WTC11 (cell line): ENCODE results near the gene COL21A1. TPM values are rescaled to one million over a fixed set of nuclear protein-coding genes. Genes with fewer than 3 reads are reported as not detected.

Experiments used
- ATAC-seq: fragments of 200-7000 bp; cut with Tn5 transposase; 2 replicates; pipeline ENCODE4 v1.10.0; 2021; ENCODE audit warnings: mild to moderate bottlenecking, moderate library complexity
- CTCF ChIA-PET: fragments of 300-600 bp; sonication (Branson Sonifier 250); formaldehyde crosslinking; loops from one replicate; lab custom pipeline; 2021; ENCODE audit warnings: antibody characterized with exemption; lab: Charles Lee
- POLR2A ChIA-PET: fragments of 350-600 bp; sonication (Branson Sonifier 250); formaldehyde crosslinking; loops from one replicate; lab custom pipeline; 2021; ENCODE audit warnings: antibody characterized with exemption; lab: Charles Lee
- DNase-seq: peaks from one replicate; pipeline ENCODE4 v3.0.0; 2021; ENCODE audit warnings: low spot score
- H3K27ac Mint-ChIP-seq: 2 replicates; pipeline ENCODE4 v1.8.0; 2021; ENCODE audit warnings: mixed read lengths
- H3K27me3 Mint-ChIP-seq: 2 replicates; pipeline ENCODE4 v1.8.0; 2021; ENCODE audit warnings: low read depth, mild to moderate bottlenecking, moderate library complexity, mixed read lengths
- H3K36me3 Mint-ChIP-seq: 2 replicates; pipeline ENCODE4 v1.8.0; 2021; ENCODE audit warnings: mixed read lengths
- H3K4me1 Mint-ChIP-seq: 2 replicates; pipeline ENCODE4 v1.8.0; 2022; ENCODE audit warnings: mixed read lengths
- H3K4me3 Mint-ChIP-seq: 2 replicates; pipeline ENCODE4 v1.8.0; 2021; ENCODE audit warnings: mild to moderate bottlenecking, moderate library complexity, mixed read lengths
- H3K9me3 Mint-ChIP-seq: 2 replicates; pipeline ENCODE4 v1.8.0; 2021; ENCODE audit warnings: mixed read lengths
- ATF1 ChIP-seq: sonication (generic); formaldehyde crosslinking; IDR thresholded peaks from 2 replicates; pipeline ENCODE4 v1.8.1; 2023; ENCODE audit warnings: mild to moderate bottlenecking, moderate library complexity, missing genetic modification reagents
- EMX1 ChIP-seq: fragments of 250-450 bp; sonication (Bioruptor Pico); IDR thresholded peaks from 2 replicates; pipeline ENCODE4 v1.8.0; 2021; ENCODE audit warnings: mild to moderate bottlenecking
- FOXP1 ChIP-seq: sonication (generic); formaldehyde crosslinking; IDR thresholded peaks from 2 replicates; pipeline ENCODE4 v1.8.0; 2022; ENCODE audit warnings: missing genetic modification reagents, mild to moderate bottlenecking, moderate library complexity, borderline replicate concordance
- GABPB1 ChIP-seq: sonication (generic); formaldehyde crosslinking; IDR thresholded peaks from 2 replicates; pipeline ENCODE4 v1.8.1; 2023; ENCODE audit warnings: mild to moderate bottlenecking, missing genetic modification reagents
- GTF2I ChIP-seq: fragments of 250-450 bp; sonication (Bioruptor Pico); conservative IDR thresholded peaks from 2 replicates; pipeline ENCODE4 v1.4.0; 2021; ENCODE audit warnings: mild to moderate bottlenecking
- KAT7 ChIP-seq: sonication (generic); formaldehyde crosslinking; IDR thresholded peaks from 2 replicates; pipeline ENCODE4 v1.8.1; 2023; ENCODE audit warnings: missing genetic modification reagents, mild to moderate bottlenecking, borderline replicate concordance
- RORB ChIP-seq: fragments of 250-450 bp; sonication (Bioruptor Pico); IDR thresholded peaks from 2 replicates; pipeline ENCODE4 v1.9.0; 2021; ENCODE audit warnings: mild to moderate bottlenecking
- TEAD4 ChIP-seq: sonication (generic); formaldehyde crosslinking; IDR thresholded peaks from 2 replicates; pipeline ENCODE4 v1.8.0; 2022; ENCODE audit warnings: mild to moderate bottlenecking, missing genetic modification reagents
- ZNF219 ChIP-seq: sonication (generic); formaldehyde crosslinking; IDR thresholded peaks from 2 replicates; pipeline ENCODE4 v1.8.0; 2023; ENCODE audit warnings: missing genetic modification reagents, mild to moderate bottlenecking, borderline replicate concordance
- ZNF232 ChIP-seq: sonication (generic); formaldehyde crosslinking; IDR thresholded peaks from 2 replicates; pipeline ENCODE4 v1.8.0; 2022; ENCODE audit warnings: mild to moderate bottlenecking, missing genetic modification reagents
- total RNA-seq: library from RNA; stranded (reverse); gene quantifications from 3 replicates; pipeline ENCODE4 v1.2.3, GENCODE V29; 2021
- TF ChIP-seq, protein P1 (sequence below): sonication (generic); formaldehyde crosslinking; IDR thresholded peaks from 2 replicates; pipeline ENCODE4 v1.8.1; 2022; ENCODE audit warnings: missing genetic modification reagents, borderline replicate concordance
- TF ChIP-seq, protein P2 (sequence below): fragments of 250-450 bp; sonication (Bioruptor Pico); IDR thresholded peaks from 2 replicates; pipeline ENCODE4 v1.9.0; 2021; ENCODE audit warnings: mild to moderate bottlenecking
- TF ChIP-seq, protein P3 (sequence below): fragments of 250-450 bp; sonication (Bioruptor Pico); conservative IDR thresholded peaks from 2 replicates; pipeline ENCODE4 v1.9.0; 2021; ENCODE audit warnings: mild to moderate bottlenecking
- TF ChIP-seq, protein P4 (sequence below): sonication (generic); formaldehyde crosslinking; IDR thresholded peaks from 2 replicates; pipeline ENCODE4 v1.8.0; 2023; ENCODE audit warnings: missing genetic modification reagents, mild to moderate bottlenecking, borderline replicate concordance
- TF ChIP-seq, protein P5 (sequence below): sonication (generic); formaldehyde crosslinking; conservative IDR thresholded peaks from 2 replicates; pipeline ENCODE4 v1.8.1; 2022; ENCODE audit warnings: mild to moderate bottlenecking, missing genetic modification reagents
- TF ChIP-seq, protein P6 (sequence below): fragments of 250-450 bp; sonication (Bioruptor Pico); IDR thresholded peaks from 2 replicates; pipeline ENCODE4 v1.9.0; 2021; ENCODE audit warnings: mild to moderate bottlenecking, borderline replicate concordance
- TF ChIP-seq, protein P7 (sequence below): sonication (generic); formaldehyde crosslinking; IDR thresholded peaks from 2 replicates; pipeline ENCODE4 v1.8.1; 2022; ENCODE audit warnings: mild to moderate bottlenecking, missing genetic modification reagents, moderate library complexity, borderline replicate concordance
- TF ChIP-seq, protein P8 (sequence below): sonication (generic); formaldehyde crosslinking; IDR thresholded peaks from 2 replicates; pipeline ENCODE4 v1.8.1; 2023; ENCODE audit warnings: mild to moderate bottlenecking, moderate library complexity, missing genetic modification reagents

Gene COL21A1
- total RNA-seq, 1 experiment from 2014 or later: 4.4 TPM

DNA sequence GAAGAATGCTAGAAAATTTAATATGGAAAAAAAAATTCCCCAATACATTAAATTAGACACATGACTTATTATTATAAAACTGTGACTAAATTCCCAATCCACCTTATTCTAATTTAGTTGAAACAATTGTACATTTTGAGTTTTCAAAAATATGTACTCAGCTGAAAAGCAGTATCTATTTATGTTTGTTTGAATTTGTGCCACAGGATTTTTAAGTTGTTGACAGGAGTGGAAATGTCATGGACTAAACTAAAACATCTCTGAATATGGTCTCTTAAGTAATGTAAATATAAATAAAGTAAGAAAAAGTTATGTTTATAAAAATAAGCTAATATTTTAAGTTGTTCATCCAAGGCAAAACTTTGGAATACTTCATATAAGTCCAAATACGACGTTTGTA is 86.9 kb downstream of the COL21A1 start (continued):
- TF ChIP-seq ZNF219 (no peak), EMX1 (no peak), FOXP1 (no peak), KAT7 (CRISPR knock-in tag) (no peak), TEAD4 (CRISPR knock-in tag) (no peak)
- TF ChIP-seq, protein P1, sequence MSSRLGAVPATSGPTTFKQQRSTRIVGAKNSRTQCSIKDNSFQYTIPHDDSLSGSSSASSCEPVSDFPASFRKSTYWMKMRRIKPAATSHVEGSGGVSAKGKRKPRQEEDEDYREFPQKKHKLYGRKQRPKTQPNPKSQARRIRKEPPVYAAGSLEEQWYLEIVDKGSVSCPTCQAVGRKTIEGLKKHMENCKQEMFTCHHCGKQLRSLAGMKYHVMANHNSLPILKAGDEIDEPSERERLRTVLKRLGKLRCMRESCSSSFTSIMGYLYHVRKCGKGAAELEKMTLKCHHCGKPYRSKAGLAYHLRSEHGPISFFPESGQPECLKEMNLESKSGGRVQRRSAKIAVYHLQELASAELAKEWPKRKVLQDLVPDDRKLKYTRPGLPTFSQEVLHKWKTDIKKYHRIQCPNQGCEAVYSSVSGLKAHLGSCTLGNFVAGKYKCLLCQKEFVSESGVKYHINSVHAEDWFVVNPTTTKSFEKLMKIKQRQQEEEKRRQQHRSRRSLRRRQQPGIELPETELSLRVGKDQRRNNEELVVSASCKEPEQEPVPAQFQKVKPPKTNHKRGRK (CRISPR knock-in tag): no peak
- TF ChIP-seq, protein P2, sequence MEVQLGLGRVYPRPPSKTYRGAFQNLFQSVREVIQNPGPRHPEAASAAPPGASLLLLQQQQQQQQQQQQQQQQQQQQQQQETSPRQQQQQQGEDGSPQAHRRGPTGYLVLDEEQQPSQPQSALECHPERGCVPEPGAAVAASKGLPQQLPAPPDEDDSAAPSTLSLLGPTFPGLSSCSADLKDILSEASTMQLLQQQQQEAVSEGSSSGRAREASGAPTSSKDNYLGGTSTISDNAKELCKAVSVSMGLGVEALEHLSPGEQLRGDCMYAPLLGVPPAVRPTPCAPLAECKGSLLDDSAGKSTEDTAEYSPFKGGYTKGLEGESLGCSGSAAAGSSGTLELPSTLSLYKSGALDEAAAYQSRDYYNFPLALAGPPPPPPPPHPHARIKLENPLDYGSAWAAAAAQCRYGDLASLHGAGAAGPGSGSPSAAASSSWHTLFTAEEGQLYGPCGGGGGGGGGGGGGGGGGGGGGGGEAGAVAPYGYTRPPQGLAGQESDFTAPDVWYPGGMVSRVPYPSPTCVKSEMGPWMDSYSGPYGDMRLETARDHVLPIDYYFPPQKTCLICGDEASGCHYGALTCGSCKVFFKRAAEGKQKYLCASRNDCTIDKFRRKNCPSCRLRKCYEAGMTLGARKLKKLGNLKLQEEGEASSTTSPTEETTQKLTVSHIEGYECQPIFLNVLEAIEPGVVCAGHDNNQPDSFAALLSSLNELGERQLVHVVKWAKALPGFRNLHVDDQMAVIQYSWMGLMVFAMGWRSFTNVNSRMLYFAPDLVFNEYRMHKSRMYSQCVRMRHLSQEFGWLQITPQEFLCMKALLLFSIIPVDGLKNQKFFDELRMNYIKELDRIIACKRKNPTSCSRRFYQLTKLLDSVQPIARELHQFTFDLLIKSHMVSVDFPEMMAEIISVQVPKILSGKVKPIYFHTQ (CRISPR knock-in tag): no peak
- TF ChIP-seq, protein P3, sequence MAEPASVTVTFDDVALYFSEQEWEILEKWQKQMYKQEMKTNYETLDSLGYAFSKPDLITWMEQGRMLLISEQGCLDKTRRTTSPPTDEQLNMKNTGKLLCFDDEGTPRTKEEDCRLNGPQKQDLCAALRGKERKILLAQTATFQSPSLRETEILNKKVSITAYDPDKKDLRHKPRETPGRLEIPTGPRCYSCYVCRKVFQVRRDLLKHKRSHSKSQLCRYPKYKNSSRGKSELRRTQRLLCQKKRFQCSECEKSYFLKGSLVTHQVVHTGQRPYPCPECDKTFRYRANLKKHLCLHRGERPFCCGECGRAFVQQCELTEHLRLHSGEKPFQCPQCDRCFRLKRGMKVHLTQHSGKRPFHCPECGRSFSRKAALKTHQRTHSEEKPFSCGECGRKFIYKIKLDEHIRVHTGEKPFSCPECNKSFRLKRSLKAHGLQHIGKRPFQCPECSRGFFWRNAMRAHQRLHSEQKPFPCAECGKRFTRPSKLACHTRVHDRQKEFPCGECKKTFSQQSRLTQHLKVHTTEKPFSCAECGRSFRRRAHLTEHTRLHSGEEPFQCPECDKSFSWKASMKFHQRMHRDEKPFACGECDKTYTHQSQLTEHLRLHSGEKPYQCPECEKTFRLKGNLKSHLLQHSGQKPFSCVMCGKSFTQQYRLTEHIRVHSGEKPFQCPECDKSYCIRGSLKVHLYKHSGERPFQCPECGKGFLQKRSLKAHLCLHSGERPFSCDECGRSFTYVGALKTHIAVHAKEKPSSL (CRISPR knock-in tag): no peak
- TF ChIP-seq, protein P4, sequence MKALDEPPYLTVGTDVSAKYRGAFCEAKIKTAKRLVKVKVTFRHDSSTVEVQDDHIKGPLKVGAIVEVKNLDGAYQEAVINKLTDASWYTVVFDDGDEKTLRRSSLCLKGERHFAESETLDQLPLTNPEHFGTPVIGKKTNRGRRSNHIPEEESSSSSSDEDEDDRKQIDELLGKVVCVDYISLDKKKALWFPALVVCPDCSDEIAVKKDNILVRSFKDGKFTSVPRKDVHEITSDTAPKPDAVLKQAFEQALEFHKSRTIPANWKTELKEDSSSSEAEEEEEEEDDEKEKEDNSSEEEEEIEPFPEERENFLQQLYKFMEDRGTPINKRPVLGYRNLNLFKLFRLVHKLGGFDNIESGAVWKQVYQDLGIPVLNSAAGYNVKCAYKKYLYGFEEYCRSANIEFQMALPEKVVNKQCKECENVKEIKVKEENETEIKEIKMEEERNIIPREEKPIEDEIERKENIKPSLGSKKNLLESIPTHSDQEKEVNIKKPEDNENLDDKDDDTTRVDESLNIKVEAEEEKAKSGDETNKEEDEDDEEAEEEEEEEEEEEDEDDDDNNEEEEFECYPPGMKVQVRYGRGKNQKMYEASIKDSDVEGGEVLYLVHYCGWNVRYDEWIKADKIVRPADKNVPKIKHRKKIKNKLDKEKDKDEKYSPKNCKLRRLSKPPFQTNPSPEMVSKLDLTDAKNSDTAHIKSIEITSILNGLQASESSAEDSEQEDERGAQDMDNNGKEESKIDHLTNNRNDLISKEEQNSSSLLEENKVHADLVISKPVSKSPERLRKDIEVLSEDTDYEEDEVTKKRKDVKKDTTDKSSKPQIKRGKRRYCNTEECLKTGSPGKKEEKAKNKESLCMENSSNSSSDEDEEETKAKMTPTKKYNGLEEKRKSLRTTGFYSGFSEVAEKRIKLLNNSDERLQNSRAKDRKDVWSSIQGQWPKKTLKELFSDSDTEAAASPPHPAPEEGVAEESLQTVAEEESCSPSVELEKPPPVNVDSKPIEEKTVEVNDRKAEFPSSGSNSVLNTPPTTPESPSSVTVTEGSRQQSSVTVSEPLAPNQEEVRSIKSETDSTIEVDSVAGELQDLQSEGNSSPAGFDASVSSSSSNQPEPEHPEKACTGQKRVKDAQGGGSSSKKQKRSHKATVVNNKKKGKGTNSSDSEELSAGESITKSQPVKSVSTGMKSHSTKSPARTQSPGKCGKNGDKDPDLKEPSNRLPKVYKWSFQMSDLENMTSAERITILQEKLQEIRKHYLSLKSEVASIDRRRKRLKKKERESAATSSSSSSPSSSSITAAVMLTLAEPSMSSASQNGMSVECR (CRISPR knock-in tag): no peak

DNA sequence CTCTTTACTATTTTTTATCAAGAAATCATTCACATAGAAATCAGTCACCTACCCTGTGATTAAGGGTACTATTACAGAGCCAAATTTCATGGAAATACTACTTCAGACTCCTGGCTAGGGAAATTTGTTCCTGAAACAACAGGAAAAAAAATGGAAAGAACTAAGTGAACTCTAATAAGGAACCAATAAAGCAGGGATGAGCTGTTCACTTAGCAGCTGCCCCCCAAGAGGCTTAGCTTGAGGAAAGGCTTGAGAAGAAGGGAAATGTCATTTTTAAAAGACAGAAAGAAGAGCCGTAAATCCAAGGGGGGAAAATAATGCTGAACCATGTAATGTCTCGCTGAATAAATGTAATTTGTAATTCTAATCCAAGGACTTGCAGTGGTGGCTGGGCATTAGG is 88.8 kb downstream of the COL21A1 start:
- DNase-seq (no peak), ATAC-seq (no peak)
- Mint-ChIP-seq H3K36me3 (peaks cover 18% of the 10 kb centered on the region), H3K27me3 (no peaks in the 10 kb centered on the region), H3K4me1 (peaks cover 16% of the 10 kb centered on the region), H3K27ac (no peak overlapping the region), H3K9me3 (peaks cover 19% of the 10 kb centered on the region), H3K4me3 (no peak overlapping the region)
- CTCF ChIA-PET: no interaction called here
- POLR2A ChIA-PET: no interaction called here
- TF ChIP-seq, protein P5, sequence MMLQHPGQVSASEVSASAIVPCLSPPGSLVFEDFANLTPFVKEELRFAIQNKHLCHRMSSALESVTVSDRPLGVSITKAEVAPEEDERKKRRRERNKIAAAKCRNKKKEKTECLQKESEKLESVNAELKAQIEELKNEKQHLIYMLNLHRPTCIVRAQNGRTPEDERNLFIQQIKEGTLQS (CRISPR knock-in tag): no peak
- TF ChIP-seq GTF2I (CRISPR knock-in tag) (no peak), RORB (CRISPR knock-in tag) (no peak), ZNF232 (CRISPR knock-in tag) (no peak), ATF1 (no peak), GABPB1 (no peak)
- TF ChIP-seq, protein P6, sequence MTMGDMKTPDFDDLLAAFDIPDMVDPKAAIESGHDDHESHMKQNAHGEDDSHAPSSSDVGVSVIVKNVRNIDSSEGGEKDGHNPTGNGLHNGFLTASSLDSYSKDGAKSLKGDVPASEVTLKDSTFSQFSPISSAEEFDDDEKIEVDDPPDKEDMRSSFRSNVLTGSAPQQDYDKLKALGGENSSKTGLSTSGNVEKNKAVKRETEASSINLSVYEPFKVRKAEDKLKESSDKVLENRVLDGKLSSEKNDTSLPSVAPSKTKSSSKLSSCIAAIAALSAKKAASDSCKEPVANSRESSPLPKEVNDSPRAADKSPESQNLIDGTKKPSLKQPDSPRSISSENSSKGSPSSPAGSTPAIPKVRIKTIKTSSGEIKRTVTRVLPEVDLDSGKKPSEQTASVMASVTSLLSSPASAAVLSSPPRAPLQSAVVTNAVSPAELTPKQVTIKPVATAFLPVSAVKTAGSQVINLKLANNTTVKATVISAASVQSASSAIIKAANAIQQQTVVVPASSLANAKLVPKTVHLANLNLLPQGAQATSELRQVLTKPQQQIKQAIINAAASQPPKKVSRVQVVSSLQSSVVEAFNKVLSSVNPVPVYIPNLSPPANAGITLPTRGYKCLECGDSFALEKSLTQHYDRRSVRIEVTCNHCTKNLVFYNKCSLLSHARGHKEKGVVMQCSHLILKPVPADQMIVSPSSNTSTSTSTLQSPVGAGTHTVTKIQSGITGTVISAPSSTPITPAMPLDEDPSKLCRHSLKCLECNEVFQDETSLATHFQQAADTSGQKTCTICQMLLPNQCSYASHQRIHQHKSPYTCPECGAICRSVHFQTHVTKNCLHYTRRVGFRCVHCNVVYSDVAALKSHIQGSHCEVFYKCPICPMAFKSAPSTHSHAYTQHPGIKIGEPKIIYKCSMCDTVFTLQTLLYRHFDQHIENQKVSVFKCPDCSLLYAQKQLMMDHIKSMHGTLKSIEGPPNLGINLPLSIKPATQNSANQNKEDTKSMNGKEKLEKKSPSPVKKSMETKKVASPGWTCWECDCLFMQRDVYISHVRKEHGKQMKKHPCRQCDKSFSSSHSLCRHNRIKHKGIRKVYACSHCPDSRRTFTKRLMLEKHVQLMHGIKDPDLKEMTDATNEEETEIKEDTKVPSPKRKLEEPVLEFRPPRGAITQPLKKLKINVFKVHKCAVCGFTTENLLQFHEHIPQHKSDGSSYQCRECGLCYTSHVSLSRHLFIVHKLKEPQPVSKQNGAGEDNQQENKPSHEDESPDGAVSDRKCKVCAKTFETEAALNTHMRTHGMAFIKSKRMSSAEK (CRISPR knock-in tag): no peak
- TF ChIP-seq, protein P7, sequence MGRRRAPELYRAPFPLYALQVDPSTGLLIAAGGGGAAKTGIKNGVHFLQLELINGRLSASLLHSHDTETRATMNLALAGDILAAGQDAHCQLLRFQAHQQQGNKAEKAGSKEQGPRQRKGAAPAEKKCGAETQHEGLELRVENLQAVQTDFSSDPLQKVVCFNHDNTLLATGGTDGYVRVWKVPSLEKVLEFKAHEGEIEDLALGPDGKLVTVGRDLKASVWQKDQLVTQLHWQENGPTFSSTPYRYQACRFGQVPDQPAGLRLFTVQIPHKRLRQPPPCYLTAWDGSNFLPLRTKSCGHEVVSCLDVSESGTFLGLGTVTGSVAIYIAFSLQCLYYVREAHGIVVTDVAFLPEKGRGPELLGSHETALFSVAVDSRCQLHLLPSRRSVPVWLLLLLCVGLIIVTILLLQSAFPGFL (CRISPR knock-in tag): no peak
- TF ChIP-seq, protein P8, sequence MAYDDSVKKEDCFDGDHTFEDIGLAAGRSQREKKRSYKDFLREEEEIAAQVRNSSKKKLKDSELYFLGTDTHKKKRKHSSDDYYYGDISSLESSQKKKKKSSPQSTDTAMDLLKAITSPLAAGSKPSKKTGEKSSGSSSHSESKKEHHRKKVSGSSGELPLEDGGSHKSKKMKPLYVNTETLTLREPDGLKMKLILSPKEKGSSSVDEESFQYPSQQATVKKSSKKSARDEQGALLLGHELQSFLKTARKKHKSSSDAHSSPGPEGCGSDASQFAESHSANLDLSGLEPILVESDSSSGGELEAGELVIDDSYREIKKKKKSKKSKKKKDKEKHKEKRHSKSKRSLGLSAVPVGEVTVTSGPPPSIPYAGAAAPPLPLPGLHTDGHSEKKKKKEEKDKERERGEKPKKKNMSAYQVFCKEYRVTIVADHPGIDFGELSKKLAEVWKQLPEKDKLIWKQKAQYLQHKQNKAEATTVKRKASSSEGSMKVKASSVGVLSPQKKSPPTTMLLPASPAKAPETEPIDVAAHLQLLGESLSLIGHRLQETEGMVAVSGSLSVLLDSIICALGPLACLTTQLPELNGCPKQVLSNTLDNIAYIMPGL (CRISPR knock-in tag): no peak
